Measurements from ENCODE around the gene DHRS12.

DHRS12 gene

GRCh38 chr13:51747438-51748434 lies 56.2 kb downstream of the DHRS12 start:
- no peak for DNase-seq

DNA sequence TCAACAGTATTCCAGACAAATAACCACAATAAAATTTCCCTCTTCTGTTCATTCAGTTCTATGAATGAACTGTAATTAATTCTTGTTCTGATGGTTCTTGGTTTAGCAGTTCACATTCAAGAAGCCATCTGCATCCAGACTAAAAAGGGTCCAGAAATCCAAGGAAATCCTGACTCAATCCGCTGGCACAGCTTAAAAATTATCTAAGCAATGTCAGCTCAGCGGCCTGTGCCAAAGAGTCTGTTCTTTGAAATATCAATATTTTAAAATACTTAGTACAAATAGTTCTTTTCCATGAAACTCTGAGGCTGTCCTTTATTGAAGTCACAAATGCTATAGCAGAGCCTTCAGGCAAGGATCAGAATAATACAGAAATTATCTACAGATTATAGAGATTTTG lies 57.2 kb downstream of the DHRS12 start:
- no peak for DNase-seq

GRCh38 chr13:51745243-51745642 lies 58.7 kb downstream of the DHRS12 start:
- DNase-seq: no peak

GRCh38 chr13:51742611-51743010 lies 61.4 kb downstream of the DHRS12 start:
- DNase-seq: no peak

- DNase-seq: no peak
These were observed 61.9 kb downstream of the DHRS12 start for GRCh38 chr13:51742031-51742430.

DNA sequence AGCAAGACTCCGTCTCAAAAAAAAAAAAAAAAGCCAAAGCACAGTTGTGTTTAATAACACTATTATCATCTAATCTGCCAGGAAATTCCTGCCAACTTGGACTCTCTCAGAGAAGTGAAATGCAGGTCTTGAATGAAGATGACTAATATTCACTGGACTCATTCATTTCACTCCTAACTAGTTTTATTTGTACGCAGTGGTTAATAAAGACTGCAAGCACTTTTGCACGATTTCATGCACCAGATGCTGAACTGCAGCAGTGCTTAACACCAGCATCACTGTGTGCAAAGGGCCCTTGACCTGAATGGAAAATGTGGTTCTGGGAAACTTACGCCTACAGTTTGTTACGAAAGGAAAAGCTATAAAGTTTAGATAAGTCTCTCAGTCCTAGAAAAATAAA lies 63.3 kb downstream of the DHRS12 start:
- DNase-seq: no peak

GRCh38 chr13:51739027-51739764 lies 64.8 kb downstream of the DHRS12 start:
- no peak for DNase-seq

DNA sequence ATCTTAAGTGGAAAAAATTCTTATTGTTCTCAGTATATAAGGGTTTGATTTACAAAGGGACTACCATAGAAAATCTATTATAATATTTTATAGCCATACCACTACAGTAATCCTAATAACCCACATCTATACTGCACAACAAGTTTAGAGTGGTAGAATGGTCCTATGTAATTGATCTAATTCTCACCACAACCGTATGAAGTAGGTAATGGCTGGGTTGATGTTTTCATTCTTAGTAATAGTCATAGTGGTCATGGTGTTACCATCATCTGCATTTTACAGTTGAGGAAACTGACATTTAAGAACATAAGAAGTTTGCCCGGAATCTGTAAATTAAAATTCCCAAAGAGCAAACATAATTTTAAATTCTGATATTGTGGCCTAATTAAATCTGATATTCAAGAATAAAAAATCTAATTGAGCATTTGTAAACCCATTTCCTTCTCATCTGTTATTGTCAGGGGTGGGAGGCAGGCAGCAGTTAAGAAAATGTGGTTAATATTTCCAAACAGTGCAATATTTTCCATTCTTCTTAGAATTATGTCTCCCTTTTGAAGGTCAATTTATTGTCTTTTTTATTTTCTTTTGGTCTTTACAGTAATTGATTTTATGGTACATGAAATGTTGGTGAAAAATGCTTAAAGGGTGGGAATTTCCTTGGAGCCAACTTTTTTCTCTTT lies 65.6 kb downstream of the DHRS12 start:
- no peak for DNase-seq

GRCh38 chr13:51737609-51738008 lies 66.4 kb downstream of the DHRS12 start:
- peak; percentile 5 for DNase-seq

DNA sequence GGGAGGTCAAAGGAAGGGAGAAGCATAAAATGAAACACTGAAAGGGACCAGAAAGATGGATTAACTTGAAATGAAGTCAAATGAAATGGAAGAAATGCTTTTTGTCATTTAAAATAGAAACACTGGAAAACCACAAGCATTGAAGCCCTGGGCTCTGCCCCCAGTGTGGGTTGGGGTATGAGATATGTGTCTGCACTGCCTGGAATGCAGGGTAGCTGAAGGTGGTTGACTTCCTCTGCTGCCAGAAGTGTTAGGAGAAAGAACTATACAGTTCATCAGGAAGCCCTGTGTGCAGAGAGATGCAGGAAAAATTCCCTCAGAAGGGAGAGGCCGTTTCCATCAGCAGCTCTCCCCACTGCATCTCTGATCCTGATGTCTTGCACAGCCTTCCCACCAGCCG lies 69.2 kb downstream of the DHRS12 start:
- no peak for DNase-seq

DNA sequence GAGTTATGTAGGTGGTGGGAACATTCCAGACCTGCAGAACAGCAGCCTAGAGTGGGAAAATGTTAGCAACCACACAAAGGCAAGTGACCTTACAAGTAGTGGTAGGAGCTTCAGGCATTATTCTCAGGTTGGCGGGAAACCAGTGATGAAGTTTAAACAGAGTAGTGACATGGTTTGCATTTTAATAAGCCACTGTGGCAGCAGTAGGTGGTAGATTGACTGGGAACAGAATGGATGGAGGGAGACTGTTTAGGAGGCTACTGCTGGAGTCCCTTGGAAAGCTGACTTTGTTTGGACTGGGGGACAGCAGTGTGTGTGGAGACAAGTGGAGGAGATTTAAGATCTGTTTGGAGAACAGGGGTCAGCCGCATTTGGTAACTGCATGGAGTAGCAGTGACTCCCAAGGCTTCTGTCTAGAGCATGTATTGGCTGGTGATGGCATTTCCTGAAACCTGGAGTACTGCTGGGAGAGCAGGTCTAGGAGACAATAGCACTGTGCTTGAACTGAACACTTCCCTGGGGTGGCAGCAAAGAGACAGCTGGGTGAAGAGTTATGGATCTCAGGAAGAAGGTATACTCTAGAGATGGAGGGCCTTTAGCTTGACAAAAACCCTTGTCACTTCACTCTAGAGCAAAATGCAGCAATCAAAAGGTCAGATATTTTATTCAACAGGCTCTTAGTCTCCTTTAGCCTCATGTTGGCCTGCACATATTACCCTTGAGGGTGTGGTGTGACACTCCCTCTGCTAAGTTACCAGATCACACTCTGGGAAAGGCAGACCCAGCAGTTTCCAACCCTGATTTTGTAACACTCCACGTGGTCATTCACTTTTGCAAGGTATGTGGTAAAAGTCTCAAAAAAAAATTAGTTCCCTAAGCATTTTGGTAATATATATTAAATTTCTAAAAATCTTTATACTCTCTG lies 70.3 kb downstream of the DHRS12 start:
- peak; percentile 24 for DNase-seq

GRCh38 chr13:51731759-51732158 lies 72.2 kb downstream of the DHRS12 start:
- DNase-seq: no peak

DNA sequence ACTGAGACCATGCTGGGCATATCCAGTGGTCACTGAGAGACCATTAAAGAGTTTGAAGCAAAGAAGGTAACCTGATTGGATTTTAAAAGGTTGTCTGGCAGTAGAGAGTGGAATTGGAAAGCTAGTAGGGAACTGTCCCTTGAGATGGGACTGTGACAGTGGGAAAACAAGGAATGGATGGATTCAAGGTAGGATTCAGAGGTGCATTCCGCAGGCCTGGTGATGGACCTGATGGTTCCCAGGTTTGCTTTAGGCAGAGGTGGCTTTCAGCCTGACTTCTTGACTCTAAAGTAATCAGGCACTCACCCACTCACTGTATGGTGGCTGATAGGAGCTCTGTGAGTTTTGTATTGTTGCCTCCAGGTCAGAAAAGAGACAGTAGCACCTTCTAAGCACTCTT lies 73.0 kb downstream of the DHRS12 start:
- no peak for DNase-seq

DNA sequence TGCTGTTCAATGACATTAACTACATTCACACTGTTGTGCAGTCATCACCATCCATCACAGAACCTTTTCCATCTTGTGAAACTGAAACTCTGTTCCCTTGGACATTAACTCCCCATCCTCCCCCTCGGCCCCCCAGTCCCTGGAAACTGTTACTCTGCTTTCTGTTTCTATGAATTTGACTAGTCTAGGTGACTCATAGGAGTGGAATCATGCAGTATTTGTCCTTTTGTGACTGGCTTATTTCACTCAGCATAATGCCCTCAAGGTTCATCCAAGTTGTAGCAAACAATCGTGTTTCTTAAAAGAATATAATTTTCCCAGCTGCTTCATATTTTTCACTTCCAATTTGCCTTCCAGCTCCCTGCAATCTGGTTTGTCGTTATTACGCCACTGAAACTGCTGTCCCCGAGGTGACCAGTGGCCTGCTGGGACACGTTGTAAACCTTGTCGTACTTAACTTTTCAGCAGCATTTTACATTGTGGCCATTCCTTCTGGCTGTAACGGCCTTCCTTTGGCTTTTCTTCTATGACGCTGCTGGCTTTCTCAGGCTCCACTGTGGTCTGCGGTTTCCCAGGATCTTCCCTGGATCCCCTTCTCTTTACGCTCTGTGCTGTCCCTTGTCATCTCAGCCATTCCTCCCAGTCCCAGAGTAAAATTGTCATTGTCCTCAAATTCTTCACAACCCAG lies 74.0 kb downstream of the DHRS12 start:
- no peak for DNase-seq

- peak; percentile 6 for DNase-seq
These were observed 75.0 kb downstream of the DHRS12 start for GRCh38 chr13:51728972-51729371.

DNA sequence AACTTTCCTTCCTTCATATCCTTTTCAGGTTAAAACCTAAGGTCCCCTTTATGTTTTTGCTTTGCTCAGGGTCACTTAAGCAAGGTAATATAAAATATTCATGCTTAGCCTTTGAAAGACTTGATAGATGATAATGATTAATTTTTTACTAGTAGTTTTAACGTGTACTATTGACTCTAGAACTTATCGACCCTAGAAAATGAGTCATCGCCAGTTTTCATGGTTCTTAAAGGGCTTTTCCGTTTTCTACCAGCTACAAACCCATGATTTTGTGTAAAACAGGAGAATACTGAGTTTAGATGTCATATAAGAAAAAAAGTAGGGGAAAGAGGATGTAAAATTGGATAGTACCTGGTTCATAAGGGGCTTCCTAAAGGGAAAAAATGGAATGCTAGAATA lies 75.7 kb downstream of the DHRS12 start:
- DNase-seq: no peak

GRCh38 chr13:51727634-51728274 lies 76.2 kb downstream of the DHRS12 start:
- DNase-seq: no peak

DNA sequence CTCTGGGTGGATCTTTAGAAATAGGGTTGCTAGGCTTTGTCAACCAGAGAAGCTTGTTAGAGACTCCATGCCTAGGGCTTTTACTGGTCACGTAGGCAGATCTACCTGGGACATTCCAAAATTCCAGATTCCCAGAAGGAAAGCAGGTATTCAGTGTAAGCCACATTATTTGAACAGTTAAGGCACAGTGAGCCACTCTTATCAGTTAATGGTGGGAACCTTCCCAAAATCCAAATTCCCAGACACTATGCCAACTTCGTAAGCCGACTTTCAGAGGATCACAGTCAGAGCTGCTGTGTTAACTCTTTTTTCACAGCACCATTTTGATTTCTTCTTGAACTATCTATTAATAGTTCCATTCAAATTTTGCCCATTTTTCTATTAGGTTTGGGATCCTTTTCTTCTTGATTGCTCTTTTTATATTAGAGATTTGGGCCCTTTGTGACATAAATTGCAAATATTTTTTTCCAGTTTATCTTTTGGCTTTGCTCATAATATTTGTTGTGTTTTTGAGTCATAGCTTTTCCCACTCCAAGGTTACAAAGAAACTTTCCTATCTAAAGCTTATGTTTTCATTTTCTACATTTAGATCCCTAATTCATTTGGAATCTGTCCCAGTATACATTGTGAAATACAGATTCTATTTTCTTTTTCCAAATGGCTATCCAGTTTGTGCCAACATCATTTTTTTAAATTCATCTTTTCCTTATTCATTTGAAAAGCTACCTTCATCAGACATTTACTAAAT lies 77.3 kb downstream of the DHRS12 start:
- no peak for DNase-seq

DNA sequence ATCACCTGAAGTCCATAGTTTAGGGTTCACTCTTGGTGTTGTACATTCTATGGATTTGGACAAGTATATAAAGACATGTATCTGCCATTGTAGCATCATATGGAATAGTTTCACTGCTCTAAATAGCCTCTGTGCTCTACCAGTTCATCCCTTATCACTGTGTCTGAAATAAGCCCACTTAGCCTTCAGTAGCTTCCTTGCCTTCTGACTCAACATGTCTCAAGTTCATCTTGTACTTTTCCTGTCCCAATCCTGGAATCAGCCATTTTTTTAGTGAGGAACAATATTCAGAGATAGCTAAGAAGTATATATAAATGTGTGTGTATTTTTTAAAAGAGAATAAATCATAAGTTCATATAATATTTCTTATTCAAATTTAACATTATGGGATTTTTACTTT lies 79.2 kb downstream of the DHRS12 start:
- DNase-seq: no peak

DNA sequence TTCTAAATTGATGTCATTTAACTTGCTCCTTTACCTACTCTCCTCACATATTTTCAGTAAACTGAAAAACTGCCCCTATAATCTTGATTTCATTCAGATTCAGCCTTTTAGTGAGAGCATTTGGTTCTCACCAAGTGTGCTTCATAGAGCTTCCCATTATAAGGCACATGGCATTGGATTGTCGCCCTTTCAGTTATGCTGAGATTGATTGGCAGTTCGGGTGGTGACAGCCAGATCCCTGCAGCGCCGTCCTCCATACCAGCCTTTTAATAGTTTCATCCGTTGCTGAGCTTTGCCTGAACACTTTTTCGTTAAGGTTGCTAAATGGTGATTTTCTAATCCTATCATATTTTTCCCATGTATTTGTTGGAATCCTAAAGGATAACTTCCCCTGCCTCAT lies 80.4 kb downstream of the DHRS12 start:
- no peak for DNase-seq
